GM23338 (cell line): ENCODE results near the gene TTL. TPM values are rescaled to one million over a fixed set of nuclear protein-coding genes. Genes with fewer than 3 reads are reported as not detected.

Experiments
- ATAC-seq: fragments of 200-7000 bp; cut with Tn5 transposase; 3 replicates; pipeline ENCODE4 v1.9.1; 2020
- DNase-seq: peaks from one replicate; pipeline ENCODE4 v3.0.0-alpha.2; 2015; ENCODE audit warnings: low spot score
- H2AFZ ChIP-seq: fragments of 200-600 bp; sonication (generic); 2 replicates; pipeline ENCODE4 v1.8.0; 2016; ENCODE audit warnings: antibody characterized with exemption, mild to moderate bottlenecking, moderate library complexity
- H3F3A ChIP-seq: fragments of 200-600 bp; sonication (generic); replicated peaks from 2 replicates; pipeline ENCODE4 v1.8.0; 2017; ENCODE audit warnings: antibody characterized with exemption, mixed run types, low read depth
- H3K27ac ChIP-seq: fragments of 200-600 bp; sonication (generic); 2 replicates; pipeline ENCODE4 v1.6.1; 2016; ENCODE audit warnings: low read depth
- H3K27me3 ChIP-seq: fragments of 200-600 bp; sonication (generic); 2 replicates; pipeline ENCODE4 v1.8.0; 2016; ENCODE audit warnings: mild to moderate bottlenecking, mixed run types, moderate library complexity; ENCODE audit not compliant: insufficient read depth
- H3K36me3 ChIP-seq: fragments of 200-600 bp; sonication (generic); 2 replicates; pipeline ENCODE4 v1.8.0; 2016; ENCODE audit warnings: mild to moderate bottlenecking; ENCODE audit not compliant: insufficient read depth
- H3K4me1 ChIP-seq: fragments of 200-600 bp; sonication (generic); 2 replicates; pipeline ENCODE4 v1.8.0; 2016; ENCODE audit warnings: mild to moderate bottlenecking, moderate library complexity; ENCODE audit not compliant: insufficient read depth
- H3K4me2 ChIP-seq: fragments of 200-600 bp; sonication (generic); 2 replicates; pipeline ENCODE4 v1.7.1; 2017; ENCODE audit warnings: mixed run types
- H3K4me3 ChIP-seq: fragments of 200-600 bp; sonication (generic); 2 replicates; pipeline ENCODE4 v1.6.1; 2016; ENCODE audit warnings: mixed run types
- H3K79me2 ChIP-seq: fragments of 200-600 bp; sonication (generic); replicated peaks from 2 replicates; pipeline ENCODE4 v1.8.0; 2017; ENCODE audit warnings: mild to moderate bottlenecking; ENCODE audit not compliant: insufficient read depth
- H3K9me2 ChIP-seq: fragments of 200-600 bp; sonication (generic); 2 replicates; pipeline ENCODE4 v1.8.0; 2017; ENCODE audit not compliant: insufficient read depth
- H4K20me1 ChIP-seq: fragments of 200-600 bp; sonication (generic); replicated peaks from 2 replicates; pipeline ENCODE4 v1.8.0; 2017; ENCODE audit warnings: mild to moderate bottlenecking; ENCODE audit not compliant: insufficient read depth
- H3K27ac Mint-ChIP-seq: 2 replicates; pipeline ENCODE4 v1.8.0; 2020; ENCODE audit warnings: inconsistent platforms, mild to moderate bottlenecking, moderate library complexity, mixed read lengths
- H3K27me3 Mint-ChIP-seq: 3 replicates; pipeline ENCODE4 v1.8.0; 2022; ENCODE audit warnings: low read depth, mild to moderate bottlenecking, moderate library complexity, mixed read lengths, inconsistent platforms; ENCODE audit not compliant: insufficient read depth, poor library complexity
- H3K36me3 Mint-ChIP-seq: 3 replicates; pipeline ENCODE4 v1.8.0; 2021; ENCODE audit warnings: low read depth, mild to moderate bottlenecking, inconsistent platforms, moderate library complexity, mixed read lengths
- H3K4me1 Mint-ChIP-seq: 3 replicates; pipeline ENCODE4 v1.8.0; 2020; ENCODE audit warnings: mild to moderate bottlenecking, inconsistent platforms, mixed read lengths
- H3K4me3 Mint-ChIP-seq: 3 replicates; pipeline ENCODE4 v1.8.0; 2021; ENCODE audit warnings: moderate library complexity, mild to moderate bottlenecking, inconsistent platforms, mixed read lengths
- H3K9me3 Mint-ChIP-seq: 3 replicates; pipeline ENCODE4 v1.8.0; 2020; ENCODE audit warnings: moderate library complexity, mild to moderate bottlenecking, inconsistent platforms, mixed read lengths
- CREB1 ChIP-seq: fragments of 250-450 bp; sonication (Bioruptor Pico); IDR thresholded peaks from 2 replicates; pipeline ENCODE4 v1.5.0; 2020; ENCODE audit warnings: low read depth, mild to moderate bottlenecking, moderate library complexity
- ETS1 ChIP-seq: IDR thresholded peaks from 2 replicates; pipeline ENCODE4 v1.6.1; 2016; ENCODE audit warnings: antibody characterized with exemption
- EZH2 ChIP-seq: fragments of 200-600 bp; sonication (generic); IDR thresholded peaks from one replicate; pipeline ENCODE4 v1.8.0; 2017; ENCODE audit warnings: antibody characterized with exemption, mild to moderate bottlenecking, low read depth; ENCODE audit not compliant: unreplicated experiment
- EZH2phosphoT487 ChIP-seq: fragments of 200-600 bp; sonication (generic); IDR thresholded peaks from one replicate; pipeline ENCODE4 v1.8.1; 2018; ENCODE audit warnings: antibody characterized with exemption; ENCODE audit not compliant: unreplicated experiment
- JUNB ChIP-seq: IDR thresholded peaks from one replicate; pipeline ENCODE4 v1.6.1; 2016; ENCODE audit warnings: antibody characterized with exemption; ENCODE audit not compliant: unreplicated experiment
- NANOG ChIP-seq: IDR thresholded peaks from 2 replicates; pipeline ENCODE4 v1.6.1; 2016; ENCODE audit warnings: antibody characterized with exemption, borderline replicate concordance
- POLR2AphosphoS5 ChIP-seq: IDR thresholded peaks from 2 replicates; pipeline ENCODE4 v1.6.1; 2016; ENCODE audit warnings: antibody characterized with exemption, low read depth
- REST ChIP-seq: IDR thresholded peaks from one replicate; pipeline ENCODE4 v1.6.1; 2018; ENCODE audit warnings: antibody characterized with exemption; ENCODE audit not compliant: unreplicated experiment
- STAT1 ChIP-seq: IDR thresholded peaks from one replicate; pipeline ENCODE4 v1.6.1; 2016; ENCODE audit warnings: antibody characterized with exemption; ENCODE audit not compliant: unreplicated experiment
- ZNF114 ChIP-seq: fragments of 250-450 bp; sonication (Bioruptor Pico); IDR thresholded peaks from 2 replicates; pipeline ENCODE4 v1.5.0; 2020; ENCODE audit warnings: mild to moderate bottlenecking, moderate library complexity
- ZNF331 ChIP-seq: fragments of 250-450 bp; sonication (Bioruptor Pico); IDR thresholded peaks from 2 replicates; pipeline ENCODE4 v1.5.0; 2020; ENCODE audit warnings: low read depth, mild to moderate bottlenecking, moderate library complexity
- polyA plus RNA-seq: library from polyadenylated mRNA; unstranded; fragments of >200 nt; fragmentation: Nextera tagmentation; extraction: Ambion mirVana; gene quantifications from 2 replicates; pipeline ENCODE4 v1.2.1, GENCODE V29; 2016
- total RNA-seq: library from RNA; depleted of rRNA; stranded (reverse); fragments of >200 nt; shearing (Covaris generic); gene quantifications from 2 replicates; pipeline ENCODE4 v1.2.3, GENCODE V29; 2014
- TF ChIP-seq, protein P1 (sequence below): fragments of 250-450 bp; sonication (Bioruptor Pico); IDR thresholded peaks from 2 replicates; pipeline ENCODE4 v1.5.0; 2020; ENCODE audit warnings: mild to moderate bottlenecking, moderate library complexity

The TTL gene
- total and polyA plus RNA-seq, 2 experiments from 2014 or later = 10.1 to 34.6 TPM

- H3F3A ChIP-seq = no peaks in the 10 kb centered on the region
- H3K9me2 ChIP-seq = 0 out of 2 replicates have a peak, but pooled peaks cover 4% of the 10 kb centered on the region
- DNase-seq (no peak), ATAC-seq (no peak)
- peak overlapping the region; percentile 56; the same call in 1 of the 2 replicates for H2AFZ ChIP-seq
- H3K9me3 Mint-ChIP-seq = no peaks in the 10 kb centered on the region
- no peak overlapping the region for H3K27ac Mint-ChIP-seq
- no peak overlapping the region for H3K4me3 ChIP-seq
- H3K27me3 ChIP-seq = no peaks in the 10 kb centered on the region
- no peaks in the 10 kb centered on the region for H3K27me3 Mint-ChIP-seq
- no peak overlapping the region for H3K27ac ChIP-seq
- no peaks in the 10 kb centered on the region for H3K4me1 ChIP-seq
- no peaks in the 10 kb centered on the region for H3K79me2 ChIP-seq
- H3K36me3 Mint-ChIP-seq = no peaks in the 10 kb centered on the region
- H3K4me2 ChIP-seq = no peak overlapping the region
- no peaks in the 10 kb centered on the region; the same call in 2 of the 3 replicates for H3K4me1 Mint-ChIP-seq
- no peaks in the 10 kb centered on the region for H4K20me1 ChIP-seq
- no peaks in the 10 kb centered on the region for H3K36me3 ChIP-seq
- TF ChIP-seq EZH2 = no peak
- no peak for TF ChIP-seq ZNF114 (CRISPR knock-in tag)
- TF ChIP-seq NANOG = no peak
- no peak for TF ChIP-seq STAT1
- TF ChIP-seq JUNB = no peak
- no peak overlapping the region for H3K4me3 Mint-ChIP-seq
These were observed 22.6 kb upstream of the TTL start for GRCh38 chr2:112459372-112459771.

GRCh38 chr2:112462178-112462577 is 19.8 kb upstream of the TTL start:
- Histone ChIP-seq H2AFZ (0 out of 2 replicates have a peak overlapping the region, but pooled peaks have one; percentile 7), H3K27ac (no peak overlapping the region), H3F3A (no peaks in the 10 kb centered on the region), H3K79me2 (no peaks in the 10 kb centered on the region), H4K20me1 (no peaks in the 10 kb centered on the region), H3K9me2 (0 out of 2 replicates have a peak, but pooled peaks cover 4% of the 10 kb centered on the region), H3K4me1 (no peaks in the 10 kb centered on the region), H3K4me2 (no peak overlapping the region), H3K4me3 (no peak overlapping the region), H3K36me3 (no peaks in the 10 kb centered on the region), H3K27me3 (no peaks in the 10 kb centered on the region)
- no peaks in the 10 kb centered on the region; the same call in 2 of the 3 replicates for H3K4me1 Mint-ChIP-seq
- no peak overlapping the region for H3K27ac Mint-ChIP-seq
- peaks cover 1% of the 10 kb centered on the region for H3K27me3 Mint-ChIP-seq
- H3K4me3 Mint-ChIP-seq = no peak overlapping the region
- no peak for ATAC-seq
- no peak for DNase-seq
- H3K9me3 Mint-ChIP-seq = no peaks in the 10 kb centered on the region
- no peaks in the 10 kb centered on the region for H3K36me3 Mint-ChIP-seq
- TF ChIP-seq ZNF114 (CRISPR knock-in tag) (no peak), CREB1 (CRISPR knock-in tag) (no peak), REST (no peak), NANOG (no peak), POLR2AphosphoS5 (no peak), ZNF331 (no peak), EZH2phosphoT487 (no peak), JUNB (no peak), ETS1 (no peak), EZH2 (no peak)
- TF ChIP-seq, protein P1, sequence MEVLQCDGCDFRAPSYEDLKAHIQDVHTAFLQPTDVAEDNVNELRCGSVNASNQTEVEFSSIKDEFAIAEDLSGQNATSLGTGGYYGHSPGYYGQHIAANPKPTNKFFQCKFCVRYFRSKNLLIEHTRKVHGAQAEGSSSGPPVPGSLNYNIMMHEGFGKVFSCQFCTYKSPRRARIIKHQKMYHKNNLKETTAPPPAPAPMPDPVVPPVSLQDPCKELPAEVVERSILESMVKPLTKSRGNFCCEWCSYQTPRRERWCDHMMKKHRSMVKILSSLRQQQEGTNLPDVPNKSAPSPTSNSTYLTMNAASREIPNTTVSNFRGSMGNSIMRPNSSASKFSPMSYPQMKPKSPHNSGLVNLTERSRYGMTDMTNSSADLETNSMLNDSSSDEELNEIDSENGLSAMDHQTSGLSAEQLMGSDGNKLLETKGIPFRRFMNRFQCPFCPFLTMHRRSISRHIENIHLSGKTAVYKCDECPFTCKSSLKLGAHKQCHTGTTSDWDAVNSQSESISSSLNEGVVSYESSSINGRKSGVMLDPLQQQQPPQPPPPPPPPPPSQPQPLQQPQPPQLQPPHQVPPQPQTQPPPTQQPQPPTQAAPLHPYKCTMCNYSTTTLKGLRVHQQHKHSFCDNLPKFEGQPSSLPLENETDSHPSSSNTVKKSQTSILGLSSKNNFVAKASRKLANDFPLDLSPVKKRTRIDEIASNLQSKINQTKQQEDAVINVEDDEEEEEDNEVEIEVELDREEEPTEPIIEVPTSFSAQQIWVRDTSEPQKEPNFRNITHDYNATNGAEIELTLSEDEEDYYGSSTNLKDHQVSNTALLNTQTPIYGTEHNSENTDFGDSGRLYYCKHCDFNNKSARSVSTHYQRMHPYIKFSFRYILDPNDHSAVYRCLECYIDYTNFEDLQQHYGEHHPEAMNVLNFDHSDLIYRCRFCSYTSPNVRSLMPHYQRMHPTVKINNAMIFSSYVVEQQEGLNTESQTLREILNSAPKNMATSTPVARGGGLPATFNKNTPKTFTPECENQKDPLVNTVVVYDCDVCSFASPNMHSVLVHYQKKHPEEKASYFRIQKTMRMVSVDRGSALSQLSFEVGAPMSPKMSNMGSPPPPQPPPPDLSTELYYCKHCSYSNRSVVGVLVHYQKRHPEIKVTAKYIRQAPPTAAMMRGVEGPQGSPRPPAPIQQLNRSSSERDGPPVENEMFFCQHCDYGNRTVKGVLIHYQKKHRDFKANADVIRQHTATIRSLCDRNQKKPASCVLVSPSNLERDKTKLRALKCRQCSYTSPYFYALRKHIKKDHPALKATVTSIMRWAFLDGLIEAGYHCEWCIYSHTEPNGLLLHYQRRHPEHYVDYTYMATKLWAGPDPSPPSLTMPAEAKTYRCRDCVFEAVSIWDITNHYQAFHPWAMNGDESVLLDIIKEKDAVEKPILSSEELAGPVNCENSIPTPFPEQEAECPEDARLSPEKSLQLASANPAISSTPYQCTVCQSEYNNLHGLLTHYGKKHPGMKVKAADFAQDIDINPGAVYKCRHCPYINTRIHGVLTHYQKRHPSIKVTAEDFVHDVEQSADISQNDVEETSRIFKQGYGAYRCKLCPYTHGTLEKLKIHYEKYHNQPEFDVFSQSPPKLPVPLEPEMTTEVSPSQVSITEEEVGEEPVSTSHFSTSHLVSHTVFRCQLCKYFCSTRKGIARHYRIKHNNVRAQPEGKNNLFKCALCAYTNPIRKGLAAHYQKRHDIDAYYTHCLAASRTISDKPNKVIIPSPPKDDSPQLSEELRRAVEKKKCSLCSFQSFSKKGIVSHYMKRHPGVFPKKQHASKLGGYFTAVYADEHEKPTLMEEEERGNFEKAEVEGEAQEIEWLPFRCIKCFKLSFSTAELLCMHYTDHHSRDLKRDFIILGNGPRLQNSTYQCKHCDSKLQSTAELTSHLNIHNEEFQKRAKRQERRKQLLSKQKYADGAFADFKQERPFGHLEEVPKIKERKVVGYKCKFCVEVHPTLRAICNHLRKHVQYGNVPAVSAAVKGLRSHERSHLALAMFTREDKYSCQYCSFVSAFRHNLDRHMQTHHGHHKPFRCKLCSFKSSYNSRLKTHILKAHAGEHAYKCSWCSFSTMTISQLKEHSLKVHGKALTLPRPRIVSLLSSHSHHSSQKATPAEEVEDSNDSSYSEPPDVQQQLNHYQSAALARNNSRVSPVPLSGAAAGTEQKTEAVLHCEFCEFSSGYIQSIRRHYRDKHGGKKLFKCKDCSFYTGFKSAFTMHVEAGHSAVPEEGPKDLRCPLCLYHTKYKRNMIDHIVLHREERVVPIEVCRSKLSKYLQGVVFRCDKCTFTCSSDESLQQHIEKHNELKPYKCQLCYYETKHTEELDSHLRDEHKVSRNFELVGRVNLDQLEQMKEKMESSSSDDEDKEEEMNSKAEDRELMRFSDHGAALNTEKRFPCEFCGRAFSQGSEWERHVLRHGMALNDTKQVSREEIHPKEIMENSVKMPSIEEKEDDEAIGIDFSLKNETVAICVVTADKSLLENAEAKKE (CRISPR knock-in tag) = no peak
